HG03342 (cell line): ENCODE measurements around the gene NAA80.
"Not testable (repeated sequence)": the region's sequence is repeated elsewhere in the genome, so short reads cannot be mapped to it uniquely, and the experiment has no call there.

Source experiments
- ATAC-seq: cut with Tn5 transposase; IDR thresholded peaks from one replicate; pipeline ENCODE4 v1.9.1; 2021; ENCODE audit warnings: mild to moderate bottlenecking, moderate library complexity; ENCODE audit not compliant: unreplicated experiment

The NAA80 gene

DNA sequence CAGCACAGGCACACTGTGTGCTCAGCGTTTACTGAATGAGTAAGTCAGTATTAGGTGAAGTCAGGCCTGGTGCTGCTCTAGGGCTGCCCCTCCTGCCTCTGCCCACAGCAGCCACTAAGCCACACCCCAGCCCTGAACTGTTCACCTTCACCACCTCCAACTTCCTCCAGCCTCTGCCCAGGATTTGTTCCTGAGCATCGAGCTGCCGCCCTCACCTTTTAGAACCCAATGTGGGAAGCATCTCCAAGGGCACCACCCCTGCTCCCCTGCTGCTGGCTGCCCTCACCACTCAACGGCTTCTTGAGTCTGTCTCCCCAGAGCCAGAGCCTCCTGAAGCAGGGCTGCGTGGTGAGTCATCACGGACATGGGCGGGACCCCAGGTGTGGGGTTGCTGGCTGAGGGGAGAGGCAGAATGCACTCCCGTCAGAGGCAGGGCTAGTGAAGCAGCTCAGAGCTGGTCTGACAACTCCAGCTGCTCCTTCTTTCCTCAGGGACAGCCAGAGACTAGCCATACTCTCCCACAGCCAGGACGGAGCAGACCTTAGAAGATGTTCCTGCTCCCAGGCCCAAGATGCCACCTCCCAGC is 17.5 kb upstream of the NAA80 start:
- ATAC-seq: no peak

DNA sequence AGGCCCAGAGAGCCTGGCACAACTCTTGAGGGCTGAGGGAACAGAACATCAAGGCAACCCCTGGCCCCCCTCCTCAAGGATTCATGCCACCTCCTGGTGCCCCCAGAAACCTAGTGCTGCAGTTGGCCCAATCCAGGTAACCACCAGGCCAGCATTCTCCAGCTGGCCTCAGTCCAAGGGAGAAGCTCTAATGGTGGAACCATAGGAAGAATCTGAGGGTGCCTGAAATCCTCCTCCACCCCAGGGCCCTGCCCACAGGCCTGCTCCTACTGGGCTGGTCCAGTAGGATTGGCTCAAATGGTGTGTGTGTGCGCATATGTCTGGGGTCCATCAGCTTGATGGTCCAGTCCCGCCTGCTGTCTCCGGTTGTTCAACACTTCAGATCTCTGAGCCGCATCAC is 15.6 kb upstream of the NAA80 start:
- no peak for ATAC-seq

DNA sequence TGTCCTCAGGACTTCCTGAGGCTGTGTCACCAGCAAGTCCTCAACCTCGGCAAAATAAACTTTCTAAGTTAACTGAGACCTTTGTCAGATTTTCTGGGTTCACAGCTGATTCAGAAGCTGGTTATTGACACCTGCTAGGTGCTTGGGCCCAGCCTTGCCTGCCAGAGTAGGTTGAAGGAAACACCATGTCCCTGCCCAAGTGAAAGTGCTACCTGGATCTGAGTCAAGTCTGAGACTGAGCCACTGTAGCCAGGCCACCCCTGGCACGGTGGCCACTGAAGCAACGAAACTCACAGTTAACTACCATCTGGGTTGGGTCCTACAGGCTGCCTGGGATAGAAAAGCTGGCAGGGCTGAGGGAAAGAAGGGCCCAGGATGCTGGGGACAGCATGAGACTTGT is 15.1 kb upstream of the NAA80 start:
- ATAC-seq: no peak

DNA sequence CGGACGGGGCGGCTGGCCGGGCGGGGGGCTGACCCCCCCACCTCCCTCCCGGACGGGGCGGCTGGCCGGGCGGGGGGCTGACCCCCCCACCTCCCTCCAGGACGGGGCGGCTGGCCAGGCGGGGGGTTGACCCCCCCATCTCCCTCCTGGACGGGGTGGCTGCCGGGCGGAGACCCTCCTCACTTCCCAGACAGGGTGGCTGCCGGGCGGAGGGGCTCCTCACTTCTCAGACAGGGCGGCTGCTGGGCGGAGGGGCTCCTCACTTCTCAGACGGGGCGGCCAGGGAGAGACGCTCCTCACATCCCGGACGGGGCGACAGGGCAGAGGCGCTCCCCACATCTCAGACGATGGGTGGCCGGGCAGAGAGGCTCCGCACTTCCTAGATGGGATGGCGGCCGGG is 12.8 kb upstream of the NAA80 start:
- not testable (repeated sequence) for ATAC-seq

DNA sequence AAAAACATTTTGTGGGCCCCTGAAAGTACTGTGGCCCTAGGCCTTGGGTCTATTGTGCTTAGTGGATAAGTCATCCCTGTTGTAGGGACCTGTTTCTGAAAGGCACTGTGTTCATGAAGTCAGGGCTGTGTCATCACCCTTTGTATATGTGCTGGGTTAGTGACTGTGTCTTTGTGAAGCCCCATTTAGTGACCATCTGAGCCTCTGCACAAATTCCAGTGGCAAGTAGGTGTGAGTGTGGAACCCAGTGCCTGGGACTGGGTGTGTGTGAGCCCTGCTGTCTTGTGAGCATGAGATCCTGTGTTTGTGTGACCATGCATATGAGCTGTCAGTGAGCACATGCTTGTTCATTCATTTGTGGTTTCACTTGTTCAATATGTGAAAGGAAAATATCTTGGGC is 5.4 kb upstream of the NAA80 start:
- ATAC-seq: no peak

DNA sequence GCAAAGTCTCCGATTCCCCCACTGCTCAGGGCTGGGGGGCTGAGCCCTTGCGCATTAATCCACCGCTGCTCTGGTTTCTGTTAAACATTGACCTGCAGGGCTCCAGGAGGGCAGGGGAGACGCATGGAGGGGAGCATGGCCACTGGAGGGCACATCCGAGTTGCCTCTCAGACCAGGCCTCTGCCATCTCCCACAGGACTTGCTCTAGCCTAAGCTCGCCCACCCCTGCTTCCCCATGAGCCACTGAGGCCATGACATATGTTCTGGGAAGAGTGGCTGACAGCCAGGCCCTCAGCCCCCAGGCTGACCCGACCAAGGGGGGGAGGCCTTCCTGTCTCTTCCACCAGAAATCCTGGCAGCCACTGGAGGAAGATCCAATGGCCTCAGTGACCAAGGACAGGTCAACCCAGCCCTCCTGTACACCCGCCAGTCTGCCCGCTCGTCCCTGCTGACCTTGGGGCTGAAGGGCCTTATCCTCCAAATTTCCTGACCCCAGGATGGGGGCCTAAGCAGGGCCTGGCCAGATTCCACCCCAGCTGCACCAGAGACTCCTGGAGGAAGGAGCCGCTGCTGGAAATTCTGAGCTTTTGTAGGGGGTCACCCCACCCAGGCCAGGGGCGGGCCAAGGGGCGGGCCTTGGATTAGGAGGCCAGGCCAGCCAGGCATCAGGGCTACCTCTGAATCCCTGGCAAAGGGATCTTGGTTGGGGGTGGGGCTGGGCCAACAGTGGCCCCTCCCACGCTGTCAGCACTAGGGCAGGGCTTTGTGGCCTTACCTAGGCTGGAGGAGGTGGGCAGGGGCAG is 4.0 kb upstream of the NAA80 start, which contains the start of gene HYAL1:
HYAL1 (minus strand) TSS at position 562 of the 803 bp plus-strand sequence. CDS start 618 bp downstream, outside the sequence.
- no peak for ATAC-seq

DNA sequence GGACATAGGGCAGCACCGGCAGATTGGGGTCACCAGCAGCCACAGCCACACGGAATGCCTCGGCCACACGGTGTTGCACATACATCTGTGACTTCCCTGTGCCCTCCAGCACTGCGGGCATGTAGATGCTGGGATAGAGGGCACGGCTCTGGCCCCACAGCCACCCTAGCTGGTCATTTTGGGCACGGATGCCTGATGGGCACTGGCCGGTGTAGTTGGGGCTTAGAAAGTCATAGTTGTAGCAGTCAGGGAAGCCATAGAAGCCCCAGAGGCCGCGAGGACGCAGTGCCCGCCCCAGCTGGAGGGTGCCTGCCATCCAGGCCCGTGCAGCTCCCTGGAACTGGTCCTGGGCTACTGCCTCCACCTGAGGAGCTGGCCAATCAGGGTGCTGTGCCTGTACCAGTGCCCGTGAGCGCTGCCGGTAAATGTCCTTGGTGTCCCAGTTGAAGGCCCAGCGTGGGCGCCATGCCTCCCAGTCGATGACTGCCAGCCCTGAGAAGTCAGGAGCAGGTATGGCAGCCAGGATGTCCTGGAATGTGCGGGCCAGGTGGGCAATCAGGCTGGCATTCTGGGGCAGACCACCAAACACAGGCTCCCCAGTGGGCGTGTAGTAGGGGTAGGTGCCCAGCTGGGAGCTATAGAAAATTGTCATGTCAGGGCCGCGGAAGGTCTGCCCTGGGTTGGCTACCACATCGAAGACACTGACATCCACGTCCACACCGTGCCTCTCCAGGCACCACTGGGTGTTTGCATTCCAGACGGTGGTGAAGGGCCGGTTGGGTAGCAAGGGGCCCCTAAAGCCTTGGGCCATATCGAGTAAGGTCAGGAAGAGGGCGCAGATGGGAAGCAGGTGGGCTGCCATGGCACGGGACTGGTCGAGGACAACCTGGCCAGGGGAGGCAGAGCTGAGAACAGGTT is 3.1 kb upstream of the NAA80 start:
- ATAC-seq: no peak

DNA sequence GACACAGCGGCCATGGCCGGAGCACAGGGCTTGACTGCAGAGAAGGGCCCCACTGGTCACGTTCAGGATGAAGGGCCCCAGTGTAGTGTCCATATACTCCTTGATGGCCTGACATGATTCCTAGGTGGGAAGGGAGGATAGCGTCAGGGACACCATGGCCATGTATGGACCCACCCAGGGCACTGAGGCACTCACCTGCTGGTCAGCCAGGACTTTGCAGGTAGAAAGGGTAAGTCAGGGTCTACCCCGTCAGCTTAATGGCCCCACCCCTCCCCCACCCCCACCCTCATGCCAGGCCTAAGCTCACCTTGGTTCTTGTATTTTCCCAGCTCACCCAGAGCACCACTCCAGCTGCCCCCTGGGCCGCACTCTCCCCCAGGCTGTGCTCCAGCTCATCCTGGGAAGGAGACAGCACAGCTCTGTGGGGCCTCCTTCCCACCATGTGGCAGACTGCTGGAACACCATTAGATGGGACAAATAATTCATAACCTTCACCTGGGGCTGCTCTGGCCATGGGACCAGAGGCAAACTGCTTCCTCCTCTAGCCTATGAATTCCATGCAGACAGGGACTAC is 1.6 kb upstream of the NAA80 start:
- ATAC-seq: no peak

DNA sequence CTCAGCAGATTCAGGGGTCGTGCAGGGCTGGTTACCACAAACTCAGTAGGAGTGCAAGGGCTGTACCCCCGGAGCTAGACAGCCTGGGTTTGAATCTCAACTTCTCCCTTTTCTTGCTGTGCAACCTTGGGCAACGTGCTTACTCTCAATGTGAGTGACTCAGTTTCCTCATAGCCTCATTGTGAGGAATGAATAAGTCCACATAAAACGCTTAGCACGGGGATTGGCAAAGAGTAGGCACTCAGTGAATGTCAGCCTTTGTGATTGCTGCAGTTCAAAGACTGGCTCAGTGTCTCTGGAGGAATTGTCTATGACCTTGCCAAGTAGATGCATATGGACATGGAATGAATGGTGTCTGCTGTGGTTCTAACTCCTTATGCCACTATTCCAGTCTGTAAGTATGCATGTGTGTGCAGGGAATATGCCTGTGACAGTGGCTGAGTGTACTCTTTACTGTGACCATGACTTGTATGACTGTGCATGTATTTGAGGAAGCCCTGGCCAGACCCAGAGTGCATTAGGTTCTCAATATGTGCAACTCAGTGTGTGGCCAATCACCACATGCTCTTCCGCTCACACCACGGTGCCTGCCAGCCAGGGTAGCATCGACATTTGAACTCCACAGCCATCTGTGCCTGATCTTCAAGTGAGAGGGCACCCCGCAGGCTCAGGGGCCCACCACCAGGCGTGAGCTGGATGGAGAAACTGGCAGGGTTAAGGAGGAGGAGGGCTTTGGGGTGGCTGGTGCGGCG is 900 bp upstream of the NAA80 start:
- ATAC-seq: no peak

DNA sequence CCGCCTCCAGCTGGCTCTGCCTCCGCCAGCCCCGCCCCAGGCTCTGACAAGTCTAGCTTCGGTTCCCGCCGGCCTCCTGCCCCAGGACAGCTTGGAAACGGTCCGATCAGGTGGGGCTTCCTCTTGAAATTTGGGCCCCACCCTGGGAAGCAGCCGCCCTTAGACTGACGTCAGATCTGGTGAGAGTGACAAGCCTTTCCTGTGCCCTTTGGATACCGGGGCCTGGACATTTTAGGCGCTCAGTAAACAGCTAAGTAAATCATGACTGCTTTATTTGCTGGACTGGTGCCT is 378 bp upstream of the NAA80 start:
- no peak for ATAC-seq

DNA sequence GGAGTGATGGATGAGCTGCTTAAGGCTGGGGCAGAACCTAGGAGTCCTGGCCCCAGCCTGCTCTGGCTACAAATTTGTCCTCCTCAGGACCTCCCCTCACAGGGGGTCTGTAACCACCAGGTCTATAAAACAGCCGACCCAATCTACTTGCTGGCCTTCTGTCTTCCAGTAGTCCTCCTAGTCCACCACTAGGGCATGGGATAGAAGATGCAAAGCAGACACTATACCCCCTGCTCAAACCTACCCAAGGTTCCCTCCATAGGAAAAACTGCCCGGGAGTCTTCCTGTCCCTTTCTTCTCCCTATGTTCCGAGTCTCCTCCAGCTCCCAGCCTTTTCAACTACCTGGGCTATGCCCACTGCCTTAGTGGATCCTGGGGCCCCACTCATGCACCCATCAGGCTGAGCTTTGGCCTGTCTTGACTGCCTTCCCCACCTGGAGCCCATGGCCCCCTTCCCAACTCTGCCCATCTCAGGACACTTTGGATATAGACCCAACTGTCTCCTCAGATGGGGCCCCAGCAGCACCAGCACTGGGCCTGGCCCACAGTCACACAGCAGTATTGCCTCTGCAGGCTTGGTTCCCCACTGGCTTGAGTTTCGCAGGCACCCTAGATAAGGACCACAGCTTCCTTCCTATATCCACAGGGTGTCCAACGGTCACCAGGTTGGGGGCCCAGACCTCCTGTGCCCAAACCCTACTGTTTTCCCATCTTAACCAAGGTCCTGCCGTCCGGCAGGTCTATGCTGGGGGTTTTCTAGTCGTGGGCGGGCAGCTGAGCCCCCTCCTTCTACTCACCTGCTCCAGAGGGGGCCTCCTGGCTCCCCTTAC is 1.1 kb downstream of the NAA80 start:
- no peak for ATAC-seq

DNA sequence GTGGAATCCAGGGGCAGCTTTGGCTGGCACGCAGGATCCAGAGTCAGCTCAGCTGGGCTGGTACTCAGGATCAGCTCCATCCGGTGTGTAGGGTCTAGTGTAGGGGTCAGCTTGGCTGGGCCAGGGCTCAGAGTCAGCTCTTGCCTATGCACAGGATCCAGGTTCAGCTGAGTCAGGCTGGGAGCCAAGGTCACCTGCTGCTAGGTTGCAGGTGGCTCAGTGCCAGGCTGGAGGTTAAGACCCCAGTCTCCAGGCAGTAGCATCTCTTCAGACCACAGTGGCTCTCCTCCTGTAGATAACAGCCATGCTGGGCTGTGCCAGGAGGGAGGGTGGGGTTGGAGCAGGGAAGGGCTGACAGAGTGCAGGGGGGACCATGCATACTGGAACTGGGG is 1.8 kb downstream of the NAA80 start:
- no peak for ATAC-seq

DNA sequence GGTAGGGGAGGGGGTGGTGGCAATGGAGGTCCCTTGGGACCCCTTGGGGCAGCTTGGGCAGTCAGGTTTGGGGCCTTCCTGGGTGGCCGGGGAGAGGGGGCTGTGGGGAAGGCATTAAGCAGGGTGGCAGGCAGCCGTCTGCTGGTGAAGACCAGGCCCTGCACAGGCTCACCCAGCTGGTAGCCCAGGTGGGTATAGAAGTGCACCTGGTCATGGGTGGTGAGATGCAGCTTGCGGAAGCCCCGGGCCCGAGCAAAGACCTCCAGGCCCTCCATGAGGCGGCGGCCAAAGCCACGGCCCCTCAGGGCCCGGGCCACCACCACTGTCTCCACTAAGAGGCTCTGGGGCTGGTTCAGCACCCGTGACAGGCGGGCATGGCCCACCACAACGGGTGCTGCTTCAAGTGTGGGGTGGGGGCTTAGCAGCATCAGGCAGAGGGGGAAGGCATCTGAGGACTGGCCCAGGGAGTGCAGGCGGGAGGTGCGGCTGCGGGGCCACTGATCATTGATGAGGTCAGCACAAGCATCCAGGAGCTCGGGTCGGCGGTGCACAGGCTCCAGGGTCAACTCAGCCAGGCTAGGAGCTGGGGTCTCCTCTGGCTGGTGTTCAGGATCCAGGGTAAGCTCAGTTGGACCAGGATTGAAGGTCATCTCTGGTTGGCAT is 2.4 kb downstream of the NAA80 start:
- no peak for ATAC-seq

DNA sequence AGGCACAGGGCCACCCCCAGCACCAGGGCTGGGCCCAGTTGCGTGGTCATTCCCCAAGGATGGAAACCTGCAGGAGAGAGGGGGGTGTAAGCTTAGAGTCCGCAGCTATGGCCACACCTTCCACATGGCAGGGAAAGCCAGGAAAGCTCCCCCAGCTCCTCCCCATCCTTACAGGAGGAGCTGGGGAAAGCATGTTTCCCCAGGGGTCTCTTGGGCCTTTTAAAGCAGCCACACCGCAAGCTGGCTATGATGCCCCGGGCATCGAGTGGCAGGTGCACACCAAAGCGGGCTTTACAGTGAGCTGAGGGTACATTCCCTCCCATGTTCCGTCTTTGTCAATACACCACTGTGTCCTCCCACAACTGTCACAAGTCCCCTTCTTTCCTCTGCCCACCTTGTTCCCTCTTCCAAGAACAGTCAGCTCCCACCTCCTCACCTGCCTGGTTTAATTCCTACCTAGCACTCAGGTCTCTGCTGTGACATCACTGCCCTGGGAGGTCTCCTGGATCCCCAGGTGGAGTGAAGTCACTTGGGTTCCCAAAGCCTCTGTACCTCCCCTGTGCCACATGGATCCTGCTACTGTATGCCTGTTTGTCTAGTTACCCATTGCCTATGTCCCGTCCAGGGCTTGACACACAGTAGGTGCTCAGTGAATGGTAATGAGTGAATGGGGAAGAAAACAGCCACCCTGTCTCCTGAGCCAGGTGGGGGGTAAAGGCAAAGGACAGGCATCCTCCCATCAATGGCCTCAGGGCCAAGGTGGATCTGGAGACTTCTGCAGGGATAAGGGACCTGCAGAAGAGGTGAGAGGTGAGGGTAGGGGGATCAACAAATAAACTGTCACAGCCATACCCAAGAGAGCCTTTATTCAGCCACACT is 3.4 kb downstream of the NAA80 start:
- ATAC-seq: no peak

DNA sequence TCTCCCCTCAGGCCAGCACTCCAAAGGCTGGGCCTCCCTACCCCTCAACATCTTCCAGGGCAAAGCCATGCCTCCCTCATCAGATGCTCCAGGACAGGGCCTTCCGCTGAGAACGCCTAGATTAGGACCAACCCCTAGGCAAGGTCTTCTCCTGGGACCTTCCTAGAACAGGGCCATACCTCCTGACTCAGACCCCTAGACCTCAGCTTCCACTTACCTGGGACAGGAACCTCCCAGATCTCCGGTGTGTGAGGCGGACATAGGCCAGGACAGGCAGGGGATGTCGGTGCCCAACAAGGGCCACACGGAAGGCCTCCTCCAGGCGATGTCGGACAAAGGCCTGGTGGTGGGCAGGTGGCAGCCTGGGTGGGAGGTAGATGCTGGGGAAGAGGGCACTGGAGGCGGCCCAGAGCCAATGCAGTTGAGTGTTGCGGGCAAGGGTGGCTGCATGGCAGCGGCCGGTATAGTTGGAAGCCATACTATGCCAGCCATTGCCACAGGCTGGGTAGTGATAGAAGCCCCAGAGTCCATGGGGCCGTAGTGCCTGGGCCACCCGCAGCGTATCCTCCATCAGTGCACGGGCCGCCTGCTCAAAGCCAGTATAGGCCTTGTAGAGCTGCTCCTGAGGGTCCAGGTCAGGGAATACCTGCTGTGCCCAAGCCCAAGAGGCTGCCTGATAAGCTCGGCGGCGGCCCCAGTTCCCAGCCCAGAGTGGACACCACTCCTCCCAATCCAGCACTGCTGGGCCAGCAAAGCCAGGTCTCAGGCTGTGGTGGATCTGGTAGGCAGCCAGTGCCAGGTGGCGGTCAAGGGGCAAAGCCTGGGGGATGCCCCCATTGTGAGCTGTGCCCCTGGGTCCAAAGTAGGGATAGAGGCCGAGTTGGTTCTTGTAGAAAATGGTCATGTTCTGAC is 4.5 kb downstream of the NAA80 start:
- ATAC-seq: no peak

DNA sequence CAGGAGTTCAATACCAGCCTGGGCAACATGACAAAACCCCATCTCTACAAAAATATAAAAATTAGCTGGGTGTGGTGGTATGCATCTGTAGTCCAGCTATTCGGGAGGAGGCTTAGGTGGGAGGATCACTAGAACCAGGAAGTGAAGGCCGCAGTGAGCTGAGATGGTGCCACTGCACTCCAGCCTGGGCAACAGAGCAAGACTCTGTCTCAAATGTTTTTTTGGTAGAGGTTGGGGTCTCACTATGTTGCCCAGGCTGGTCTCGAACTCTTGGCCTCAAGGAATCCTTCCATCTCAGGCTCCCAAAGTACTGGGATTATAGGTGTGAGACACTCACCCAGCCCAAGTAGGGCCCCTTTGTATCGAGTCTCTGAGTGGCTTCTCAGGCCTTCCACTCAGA is 5.1 kb downstream of the NAA80 start:
- no peak for ATAC-seq

DNA sequence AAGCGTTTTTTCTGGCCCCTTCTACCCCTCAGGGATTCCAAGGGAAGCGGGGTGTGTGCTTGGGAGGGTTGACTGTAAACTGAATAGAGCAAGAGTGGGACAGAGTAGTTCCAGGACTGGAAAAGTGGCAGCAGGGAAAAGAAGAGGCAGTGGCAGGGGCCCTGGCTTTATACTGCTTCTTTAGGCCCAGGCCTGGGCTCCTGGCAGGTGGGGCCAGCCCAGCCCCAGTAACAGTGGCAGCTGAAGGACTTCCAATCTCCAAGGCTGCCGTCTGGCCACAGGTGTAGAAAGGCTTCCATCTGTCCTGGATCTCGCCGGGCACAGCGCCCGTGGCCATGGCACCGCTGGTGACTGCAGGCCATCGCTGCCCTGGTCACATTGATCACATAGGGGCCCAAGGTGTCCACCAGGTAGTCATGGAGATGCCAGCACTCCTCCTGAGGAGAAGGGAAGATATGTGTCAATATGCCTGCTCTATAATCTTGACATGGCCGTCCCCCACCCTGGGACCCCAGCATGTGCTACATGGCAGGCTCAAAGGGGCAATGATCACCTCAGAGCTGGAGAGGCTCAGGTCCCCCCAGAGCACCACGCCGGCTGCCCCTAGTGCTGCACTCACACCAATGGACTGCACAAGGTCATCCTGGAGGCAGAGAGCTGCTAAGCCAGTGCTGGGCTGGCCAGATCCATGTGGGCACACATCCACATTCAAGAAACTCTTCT is 6.0 kb downstream of the NAA80 start:
- ATAC-seq: no peak
